Measurements from ENCODE around the gene KCNRG.
"Not testable (repeated sequence)": the region's sequence is repeated elsewhere in the genome, so short reads cannot be mapped to it uniquely, and the experiment has no call there.

The KCNRG gene

GRCh38 chr13:50015258-50015657 is at the start of gene KCNRG:
Gene KCNRG, plus strand, starts transcription at chr13:50015444. Its CDS starts 50 bp downstream, at chr13:50015494.
- Mint-ChIP-seq H3K36me3 (ENCODE audit: insufficient read depth) (peaks cover 25% of the 10 kb centered on the region), H3K27me3 (no peaks in the 10 kb centered on the region), H3K9me3 (no peaks in the 10 kb centered on the region), H3K4me1 (peaks cover 39% of the 10 kb centered on the region), H3K4me3 (no peak within 1 kb of the TSS), H3K27ac (ENCODE audit: low read depth) (peak within 1 kb of the TSS; percentile 22)
- ATAC-seq (replicated peaks; ENCODE audit: extremely low read depth, poor library complexity, severe bottlenecking) = no peak
- DNase-seq (ENCODE audit: low spot score in 2 of 2) = no peak

- Mint-ChIP-seq H3K9me3 (peaks cover 26% of the 10 kb centered on the region), H3K36me3 (ENCODE audit: insufficient read depth) (peaks cover 2% of the 10 kb centered on the region), H3K27me3 (no peaks in the 10 kb centered on the region), H3K27ac (ENCODE audit: low read depth) (no peak overlapping the region), H3K4me1 (no peaks in the 10 kb centered on the region), H3K4me3 (no peak overlapping the region)
- no peak for DNase-seq (ENCODE audit: low spot score in 2 of 2)
- no peak for ATAC-seq (replicated peaks; ENCODE audit: extremely low read depth, poor library complexity, severe bottlenecking)
These were observed 47.8 kb upstream of the KCNRG start for GRCh38 chr13:49967456-49967855.

- DNase-seq (ENCODE audit: low spot score in 2 of 2) = no peak
- Mint-ChIP-seq H3K4me3 (no peak overlapping the region), H3K27me3 (no peaks in the 10 kb centered on the region), H3K36me3 (ENCODE audit: insufficient read depth) (no peaks in the 10 kb centered on the region), H3K27ac (ENCODE audit: low read depth) (no peak overlapping the region), H3K9me3 (no peaks in the 10 kb centered on the region), H3K4me1 (no peaks in the 10 kb centered on the region)
- ATAC-seq (replicated peaks; ENCODE audit: extremely low read depth, poor library complexity, severe bottlenecking) = no peak
These were observed 42.5 kb upstream of the KCNRG start for GRCh38 chr13:49972709-49973108.

GRCh38 chr13:49975826-49976225 is 39.4 kb upstream of the KCNRG start:
- no peaks in the 10 kb centered on the region for H3K27me3 Mint-ChIP-seq
- no peak overlapping the region for H3K27ac Mint-ChIP-seq (ENCODE audit: low read depth)
- ATAC-seq (replicated peaks; ENCODE audit: extremely low read depth, poor library complexity, severe bottlenecking) (no peak), DNase-seq (ENCODE audit: low spot score in 2 of 2) (no peak)
- H3K4me3 Mint-ChIP-seq = no peak overlapping the region
- H3K9me3 Mint-ChIP-seq = no peaks in the 10 kb centered on the region
- H3K36me3 Mint-ChIP-seq (ENCODE audit: insufficient read depth) = no peaks in the 10 kb centered on the region
- no peaks in the 10 kb centered on the region for H3K4me1 Mint-ChIP-seq

- ATAC-seq (replicated peaks; ENCODE audit: extremely low read depth, poor library complexity, severe bottlenecking) (peak; percentile 58), DNase-seq (ENCODE audit: low spot score in 2 of 2) (peak; percentile 55 to 68)
- Mint-ChIP-seq H3K36me3 (ENCODE audit: insufficient read depth) (no peaks in the 10 kb centered on the region), H3K27ac (ENCODE audit: low read depth) (no peak overlapping the region), H3K27me3 (no peaks in the 10 kb centered on the region), H3K4me3 (no peak overlapping the region), H3K9me3 (no peaks in the 10 kb centered on the region), H3K4me1 (no peaks in the 10 kb centered on the region)
These were observed 38.7 kb upstream of the KCNRG start for GRCh38 chr13:49976314-49977258.

- no peaks in the 10 kb centered on the region for H3K27me3 Mint-ChIP-seq
- ATAC-seq (replicated peaks; ENCODE audit: extremely low read depth, poor library complexity, severe bottlenecking) (no peak), DNase-seq (ENCODE audit: low spot score in 2 of 2) (no peak)
- H3K9me3 Mint-ChIP-seq = no peaks in the 10 kb centered on the region
- no peak overlapping the region for H3K4me3 Mint-ChIP-seq
- H3K4me1 Mint-ChIP-seq = no peaks in the 10 kb centered on the region
- peak overlapping the region; percentile 35 for H3K27ac Mint-ChIP-seq (ENCODE audit: low read depth)
- H3K36me3 Mint-ChIP-seq (ENCODE audit: insufficient read depth) = no peaks in the 10 kb centered on the region
These were observed 37.3 kb upstream of the KCNRG start for GRCh38 chr13:49977992-49978391.

GRCh38 chr13:49980266-49980665 is 35.0 kb upstream of the KCNRG start:
- H3K4me3 Mint-ChIP-seq = no peak overlapping the region

GRCh38 chr13:49985129-49985528 is 30.1 kb upstream of the KCNRG start:
- no peaks in the 10 kb centered on the region for H3K36me3 Mint-ChIP-seq (ENCODE audit: insufficient read depth)
- no peaks in the 10 kb centered on the region for H3K4me1 Mint-ChIP-seq
- no peak for ATAC-seq (replicated peaks; ENCODE audit: extremely low read depth, poor library complexity, severe bottlenecking)
- H3K4me3 Mint-ChIP-seq = no peak overlapping the region
- no peak overlapping the region for H3K27ac Mint-ChIP-seq (ENCODE audit: low read depth)
- no peaks in the 10 kb centered on the region for H3K9me3 Mint-ChIP-seq
- DNase-seq (ENCODE audit: low spot score in 2 of 2) = no peak
- no peaks in the 10 kb centered on the region for H3K27me3 Mint-ChIP-seq

More at GRCh38 chr13:49980266-49980665, 35.0 kb upstream of the KCNRG start:
- DNase-seq (ENCODE audit: low spot score in 2 of 2) (no peak), ATAC-seq (replicated peaks; ENCODE audit: extremely low read depth, poor library complexity, severe bottlenecking) (no peak)
- no peak overlapping the region for H3K27ac Mint-ChIP-seq (ENCODE audit: low read depth)
- H3K36me3 Mint-ChIP-seq (ENCODE audit: insufficient read depth) = no peaks in the 10 kb centered on the region
- no peaks in the 10 kb centered on the region for H3K4me1 Mint-ChIP-seq
- no peaks in the 10 kb centered on the region for H3K27me3 Mint-ChIP-seq
- no peaks in the 10 kb centered on the region for H3K9me3 Mint-ChIP-seq

GRCh38 chr13:49986471-49986870 is 28.8 kb upstream of the KCNRG start:
- ATAC-seq (replicated peaks; ENCODE audit: extremely low read depth, poor library complexity, severe bottlenecking) (no peak), DNase-seq (ENCODE audit: low spot score in 2 of 2) (no peak)
- no peaks in the 10 kb centered on the region for H3K4me1 Mint-ChIP-seq
- no peaks in the 10 kb centered on the region for H3K27me3 Mint-ChIP-seq
- no peaks in the 10 kb centered on the region for H3K9me3 Mint-ChIP-seq
- H3K27ac Mint-ChIP-seq (ENCODE audit: low read depth) = no peak overlapping the region
- H3K4me3 Mint-ChIP-seq = no peak overlapping the region
- peaks cover under 1% of the 10 kb centered on the region for H3K36me3 Mint-ChIP-seq (ENCODE audit: insufficient read depth)

GRCh38 chr13:49990612-49991011 is 24.6 kb upstream of the KCNRG start:
- not testable (repeated sequence) for H3K4me1 Mint-ChIP-seq; H3K27ac Mint-ChIP-seq (ENCODE audit: low read depth); H3K9me3 Mint-ChIP-seq; H3K27me3 Mint-ChIP-seq; H3K36me3 Mint-ChIP-seq (ENCODE audit: insufficient read depth); ATAC-seq (replicated peaks; ENCODE audit: extremely low read depth, poor library complexity, severe bottlenecking); DNase-seq (ENCODE audit: low spot score in 2 of 2); H3K4me3 Mint-ChIP-seq

GRCh38 chr13:49993111-49993510 is 22.1 kb upstream of the KCNRG start:
- DNase-seq (ENCODE audit: low spot score in 2 of 2) = no peak
- H3K36me3 Mint-ChIP-seq (ENCODE audit: insufficient read depth) = peaks cover 18% of the 10 kb centered on the region
- no peaks in the 10 kb centered on the region for H3K27me3 Mint-ChIP-seq
- H3K4me1 Mint-ChIP-seq = peaks cover 10% of the 10 kb centered on the region
- H3K27ac Mint-ChIP-seq (ENCODE audit: low read depth) = no peak overlapping the region
- ATAC-seq (replicated peaks; ENCODE audit: extremely low read depth, poor library complexity, severe bottlenecking) = no peak
- no peak overlapping the region for H3K4me3 Mint-ChIP-seq
- no peaks in the 10 kb centered on the region for H3K9me3 Mint-ChIP-seq

- ATAC-seq (replicated peaks; ENCODE audit: extremely low read depth, poor library complexity, severe bottlenecking) (no peak), DNase-seq (ENCODE audit: low spot score in 2 of 2) (no peak)
- Mint-ChIP-seq H3K4me3 (no peak overlapping the region), H3K36me3 (ENCODE audit: insufficient read depth) (peaks cover 18% of the 10 kb centered on the region), H3K27me3 (no peaks in the 10 kb centered on the region), H3K4me1 (peaks cover 14% of the 10 kb centered on the region), H3K27ac (ENCODE audit: low read depth) (no peak overlapping the region), H3K9me3 (no peaks in the 10 kb centered on the region)
These were observed 21.6 kb upstream of the KCNRG start for GRCh38 chr13:49993666-49994065.

- Mint-ChIP-seq H3K36me3 (ENCODE audit: insufficient read depth) (peaks cover 31% of the 10 kb centered on the region), H3K9me3 (no peaks in the 10 kb centered on the region), H3K4me3 (peak overlapping the region; percentile 75), H3K27me3 (no peaks in the 10 kb centered on the region), H3K4me1 (peaks cover 20% of the 10 kb centered on the region), H3K27ac (ENCODE audit: low read depth) (no peak overlapping the region)
- ATAC-seq (replicated peaks; ENCODE audit: extremely low read depth, poor library complexity, severe bottlenecking) (no peak), DNase-seq (ENCODE audit: low spot score in 2 of 2) (no peak)
These were observed 19.6 kb upstream of the KCNRG start for GRCh38 chr13:49995625-49996101.

All from central memory CD8-positive, alpha-beta T cell (primary cell).